Stomach (tissue), 9 donors: ENCODE measurements around the gene COIL. TPM values are rescaled to one million over a fixed set of nuclear protein-coding genes. Genes with fewer than 3 reads are reported as not detected.

ENCODE experiments used
- DNase-seq, 2 donors: peaks; one replicate each; pipeline versions ENCODE4 v3.0.0 to v3.0.0-alpha.2; 2013 to 2019
- H3K27ac ChIP-seq, 5 donors: fragments of 200-600 bp in 4 of 5; sonication (generic) in 4 of 5; one replicate each; pipeline ENCODE4 v1.5.1; 2013 to 2019; ENCODE audit warnings: mild to moderate bottlenecking in 1 of 5, moderate library complexity in 1 of 5
- H3K27me3 ChIP-seq, 3 donors: fragments of 200-600 bp; sonication (generic); one replicate each; pipeline ENCODE4 v1.5.1; 2017 to 2019; ENCODE audit warnings: mixed run types in 1 of 3
- H3K36me3 ChIP-seq, 4 donors: fragments of 200-600 bp; sonication (generic); 1 replicate in 3 of 4; 2 replicates in 1 of 4; pipeline ENCODE4 v1.5.1; 2016 to 2019
- H3K4me1 ChIP-seq, 4 donors: fragments of 200-600 bp; sonication (generic); one replicate each; pipeline ENCODE4 v1.5.1; 2016 to 2019
- H3K4me3 ChIP-seq, 4 donors: fragments of 200-600 bp; sonication (generic) in 3 of 4; one replicate each; pipeline ENCODE4 v1.5.1; 2016 to 2019; ENCODE audit warnings: mild to moderate bottlenecking in 1 of 4
- H3K9me3 ChIP-seq, 4 donors: fragments of 200-600 bp; sonication (generic); one replicate each; pipeline ENCODE4 v1.5.1; 2016 to 2019
- EP300 ChIP-seq: sonication (generic); formaldehyde crosslinking; IDR thresholded peaks from one replicate; pipeline ENCODE4 v1.6.1; 2017; ENCODE audit warnings: antibody characterized with exemption
- POLR2A ChIP-seq, 4 donors: fragments of 450-650 bp; IDR thresholded peaks; one replicate each; pipeline ENCODE4 v1.6.1; 2016; ENCODE audit warnings: antibody characterized with exemption in 4 of 4, control low read depth in 2 of 4, mild to moderate bottlenecking in 1 of 4, moderate library complexity in 1 of 4
- POLR2AphosphoS5 ChIP-seq, 3 donors: sonication (generic); formaldehyde crosslinking; IDR thresholded peaks; one replicate each; pipeline ENCODE4 v1.6.1; 2016; ENCODE audit warnings: antibody characterized with exemption in 3 of 3
- WGBS, 5 donors: extraction: QIAGEN DNeasy Blood & Tissue Kit in 3 of 5; methylation state at CpG; one replicate each; pipeline versions ENCODE4 v1.1.5 to v1.1.7; 2013 to 2018; 5-methylcytosine and 5-hydroxymethylcytosine counted together
- intact Hi-C: fragments of 100-400 bp; cut with DNase I; formaldehyde crosslinking; loops from one replicate; pipeline ENCODE4 v1.15.1; 2023; ENCODE audit warnings: low total_unique reads
- polyA plus RNA-seq, 3 donors: library from polyadenylated mRNA; stranded (reverse); fragments of 200-250 nt; gene quantifications; one replicate each; pipeline ENCODE4 v1.2.3, GENCODE V29; 2013
- total RNA-seq, 5 donors: library from RNA; depleted of rRNA; stranded (reverse); fragments of >200 nt; gene quantifications; one replicate each; pipeline versions ENCODE4 v1.1.0 to v1.2.3, GENCODE V29; 2014 to 2016
- TF ChIP-seq, protein P1 (sequence below), 7 experiments: fragments of 450-650 bp in 4 of 7; fragments of 200-600 bp in 3 of 7; sonication (generic) in 3 of 7; IDR thresholded peaks; one replicate each; pipeline ENCODE4 v1.5.1; 2016 to 2019; ENCODE audit warnings: antibody characterized with exemption in 7 of 7, control low read depth in 2 of 7, mild to moderate bottlenecking in 1 of 7
- donor health status: healthy with polysubstance abuse.
- donor health status: Bipolar disorder and iron deficiency.
- donor health status: healthy.

The COIL gene
- total and polyA plus RNA-seq, 8 donors = 2.3 to 23.1 (median 12.1) TPM

DNA sequence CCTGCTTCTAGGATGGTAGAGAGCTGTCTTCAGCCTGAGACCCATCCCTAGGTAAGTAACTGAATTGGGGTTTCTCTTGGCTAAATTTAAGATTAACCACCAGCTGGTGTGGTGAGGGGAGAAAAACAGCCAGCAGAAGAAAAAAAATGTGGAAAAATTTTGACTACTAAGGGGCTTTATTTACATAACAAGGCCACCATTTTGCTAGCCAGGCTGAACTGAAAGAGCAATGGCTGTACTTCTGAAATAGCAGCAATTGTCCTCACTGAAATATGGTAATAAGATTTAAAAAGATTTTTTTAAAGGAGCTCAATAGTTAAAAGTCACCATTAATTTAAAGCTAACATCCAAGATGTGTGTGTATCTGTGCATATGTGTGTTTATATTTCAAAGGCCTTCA lies 34.6 kb downstream of the COIL start:
- Histone ChIP-seq H3K27me3 (no peaks in the 10 kb centered on the region), H3K9me3 (peaks cover 0 to 13% (median 0%) of the 10 kb centered on the region in 4 donors), H3K27ac (no peak overlapping the region), H3K4me1 (no peaks in the 10 kb centered on the region), H3K36me3 (no peaks in the 10 kb centered on the region), H3K4me3 (no peak overlapping the region)
- TF ChIP-seq, protein P1, sequence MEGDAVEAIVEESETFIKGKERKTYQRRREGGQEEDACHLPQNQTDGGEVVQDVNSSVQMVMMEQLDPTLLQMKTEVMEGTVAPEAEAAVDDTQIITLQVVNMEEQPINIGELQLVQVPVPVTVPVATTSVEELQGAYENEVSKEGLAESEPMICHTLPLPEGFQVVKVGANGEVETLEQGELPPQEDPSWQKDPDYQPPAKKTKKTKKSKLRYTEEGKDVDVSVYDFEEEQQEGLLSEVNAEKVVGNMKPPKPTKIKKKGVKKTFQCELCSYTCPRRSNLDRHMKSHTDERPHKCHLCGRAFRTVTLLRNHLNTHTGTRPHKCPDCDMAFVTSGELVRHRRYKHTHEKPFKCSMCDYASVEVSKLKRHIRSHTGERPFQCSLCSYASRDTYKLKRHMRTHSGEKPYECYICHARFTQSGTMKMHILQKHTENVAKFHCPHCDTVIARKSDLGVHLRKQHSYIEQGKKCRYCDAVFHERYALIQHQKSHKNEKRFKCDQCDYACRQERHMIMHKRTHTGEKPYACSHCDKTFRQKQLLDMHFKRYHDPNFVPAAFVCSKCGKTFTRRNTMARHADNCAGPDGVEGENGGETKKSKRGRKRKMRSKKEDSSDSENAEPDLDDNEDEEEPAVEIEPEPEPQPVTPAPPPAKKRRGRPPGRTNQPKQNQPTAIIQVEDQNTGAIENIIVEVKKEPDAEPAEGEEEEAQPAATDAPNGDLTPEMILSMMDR (IDR thresholded peaks at IDR 0.05) = no peak
- DNase-seq = no peak
- intact Hi-C loops = no loop called here

DNA sequence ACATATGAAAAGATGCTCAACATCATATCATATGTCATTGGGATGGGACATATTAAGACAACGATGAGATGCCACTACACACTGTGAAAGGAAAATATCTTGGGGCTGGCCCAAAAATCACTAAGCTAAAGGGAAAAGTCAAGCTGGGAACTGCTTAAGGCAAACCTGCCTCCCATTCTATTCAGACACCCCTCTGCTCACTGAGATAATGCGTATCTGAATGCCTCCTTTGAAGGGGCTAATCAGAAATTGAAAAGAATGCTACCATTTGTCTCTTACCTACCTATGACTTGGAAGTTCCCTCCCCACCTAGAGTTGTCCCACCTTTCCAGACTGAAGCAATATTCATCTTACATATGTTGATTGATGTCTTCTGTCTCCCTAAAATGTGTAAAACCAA lies 35.8 kb downstream of the COIL start:
- H3K4me3 ChIP-seq = no peak overlapping the region
- H3K4me1 ChIP-seq = no peaks in the 10 kb centered on the region
- peaks cover 0 to 13% (median 0%) of the 10 kb centered on the region in 4 donors for H3K9me3 ChIP-seq
- intact Hi-C loops = no loop called here
- H3K36me3 ChIP-seq = no peaks in the 10 kb centered on the region
- H3K27me3 ChIP-seq = no peaks in the 10 kb centered on the region
- no peak for DNase-seq
- 75 to 95% (median 91%) methylated on average over 2 of the region's 2 CpGs for WGBS, 5 donors
- TF ChIP-seq POLR2A (IDR thresholded peaks at IDR 0.05) = no peak
- TF ChIP-seq POLR2AphosphoS5 (IDR thresholded peaks at IDR 0.05) = no peak
- TF ChIP-seq EP300 = no peak
- TF ChIP-seq, protein P1 (IDR thresholded peaks at IDR 0.05) = no peak
- no peak overlapping the region for H3K27ac ChIP-seq

DNA sequence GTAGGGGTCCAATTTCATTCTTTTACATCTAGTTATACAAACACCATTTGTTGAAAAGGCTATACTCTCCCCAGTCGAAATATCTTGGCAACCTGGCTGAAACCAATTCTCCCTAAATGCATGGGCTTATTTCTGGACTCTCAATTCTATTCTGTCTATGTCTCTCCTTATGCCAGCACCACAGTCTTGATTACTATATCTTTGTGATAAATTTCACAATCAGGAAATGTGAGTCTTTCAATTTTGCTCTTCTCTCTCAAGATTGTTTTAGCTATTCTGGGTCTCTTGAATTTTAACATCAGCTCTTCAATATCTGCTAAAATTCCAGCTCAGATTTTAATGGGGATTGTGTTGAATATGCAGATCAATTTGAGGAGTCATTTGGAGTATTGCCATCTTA lies 41.1 kb downstream of the COIL start:
- Histone ChIP-seq H3K4me1 (peaks cover 12 to 23% (median 16%) of the 10 kb centered on the region in 4 donors), H3K36me3 (no peaks in the 10 kb centered on the region), H3K27ac (peak overlapping the region in 2 of 5 donors; percentile 38 to 49), H3K4me3 (no peak overlapping the region), H3K27me3 (no peaks in the 10 kb centered on the region), H3K9me3 (no peaks in the 10 kb centered on the region)
- TF ChIP-seq EP300 = no peak
- TF ChIP-seq, protein P1 (IDR thresholded peaks at IDR 0.05) = no peak
- no peak for TF ChIP-seq POLR2A (IDR thresholded peaks at IDR 0.05)
- no peak for TF ChIP-seq POLR2AphosphoS5 (IDR thresholded peaks at IDR 0.05)
- DNase-seq = no peak
- intact Hi-C loops = no loop called here
- 85 to 93% (median 88%) methylated on average over 1 of the region's 1 CpG for WGBS, 5 donors

DNA sequence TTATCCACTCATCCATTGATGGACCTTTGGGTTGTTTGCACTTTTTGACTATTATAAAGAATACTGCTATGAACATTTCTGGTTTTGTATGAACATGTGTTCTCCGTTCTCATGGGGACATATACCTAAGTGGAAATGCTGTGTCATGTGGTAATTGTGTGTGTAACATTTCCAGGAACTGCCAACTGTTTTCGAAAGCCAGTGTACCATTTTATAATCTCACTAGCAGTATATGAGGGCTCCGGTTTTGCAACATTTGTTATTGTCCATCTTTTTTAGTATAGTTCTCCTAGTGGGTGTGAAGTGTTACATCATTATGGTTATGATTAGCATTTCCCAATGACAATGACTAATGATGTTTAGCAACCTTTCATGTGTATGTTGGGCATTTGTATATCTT lies 41.9 kb downstream of the COIL start:
- Histone ChIP-seq H3K4me3 (no peak overlapping the region), H3K36me3 (no peaks in the 10 kb centered on the region), H3K4me1 (peaks cover 14 to 25% (median 18%) of the 10 kb centered on the region in 4 donors), H3K27ac (peak overlapping the region in 2 of 5 donors; percentile 20 to 49), H3K27me3 (no peaks in the 10 kb centered on the region), H3K9me3 (no peaks in the 10 kb centered on the region)
- DNase-seq = no peak
- intact Hi-C loops = no loop called here
- WGBS, 5 donors = 74 to 87% (median 82%) methylated on average over 3 of the region's 3 CpGs
- no peak for TF ChIP-seq EP300
- TF ChIP-seq POLR2AphosphoS5 (IDR thresholded peaks at IDR 0.05) = peak in 1 of 3 donors; percentile 12
- TF ChIP-seq, protein P1 (IDR thresholded peaks at IDR 0.05) = no peak
